ENCODE data around the gene TGFBR1. TPM values are rescaled to one million over a fixed set of nuclear protein-coding genes. Genes with fewer than 3 reads are reported as not detected.

TGFBR1 gene
- total RNA-seq, 1 experiment from 2014 or later: 31.8 TPM

DNA sequence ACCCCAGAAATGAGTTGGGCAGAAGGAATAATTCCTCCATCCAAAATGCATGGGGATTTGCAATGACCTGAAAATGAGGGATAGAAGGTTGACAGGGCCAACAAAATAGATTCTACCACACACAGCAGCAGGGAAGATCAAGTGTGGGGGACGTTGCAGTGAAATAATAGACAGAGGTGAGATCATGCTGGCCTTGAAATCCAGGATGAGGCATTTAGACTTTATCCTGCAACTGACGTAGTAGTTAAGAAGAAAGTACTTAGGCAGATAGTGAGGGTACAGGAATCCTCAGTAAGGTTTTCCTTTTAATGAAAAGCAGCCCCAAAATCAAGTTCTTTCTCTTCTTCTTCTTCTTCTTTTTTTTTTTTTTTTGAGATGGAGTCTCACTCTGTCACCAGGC is 31.6 kb upstream of the TGFBR1 start:
- no peaks in the 10 kb centered on the region for H3K36me3 Mint-ChIP-seq (ENCODE audit: insufficient read depth, unreplicated experiment)
- H3K4me3 ChIP-seq (ENCODE audit: low read depth, low read length): no peak overlapping the region
- no peaks in the 10 kb centered on the region for H3K4me1 ChIP-seq
- intact Hi-C loops (cut with micrococcal nuclease; ENCODE audit: unreplicated experiment): no loop called here
- ChIA-PET POLR2A (no interaction called here), CTCF (no interaction called here)
- H3K27me3 Mint-ChIP-seq (ENCODE audit: insufficient read depth, unreplicated experiment): peaks cover 10% of the 10 kb centered on the region
- H3K4me1 Mint-ChIP-seq (ENCODE audit: low read depth, unreplicated experiment): no peaks in the 10 kb centered on the region
- no peaks in the 10 kb centered on the region for H3K27me3 ChIP-seq (replicated peaks; ENCODE audit: control insufficient read depth, insufficient read depth, low read length)
- TF ChIP-seq, protein P1, sequence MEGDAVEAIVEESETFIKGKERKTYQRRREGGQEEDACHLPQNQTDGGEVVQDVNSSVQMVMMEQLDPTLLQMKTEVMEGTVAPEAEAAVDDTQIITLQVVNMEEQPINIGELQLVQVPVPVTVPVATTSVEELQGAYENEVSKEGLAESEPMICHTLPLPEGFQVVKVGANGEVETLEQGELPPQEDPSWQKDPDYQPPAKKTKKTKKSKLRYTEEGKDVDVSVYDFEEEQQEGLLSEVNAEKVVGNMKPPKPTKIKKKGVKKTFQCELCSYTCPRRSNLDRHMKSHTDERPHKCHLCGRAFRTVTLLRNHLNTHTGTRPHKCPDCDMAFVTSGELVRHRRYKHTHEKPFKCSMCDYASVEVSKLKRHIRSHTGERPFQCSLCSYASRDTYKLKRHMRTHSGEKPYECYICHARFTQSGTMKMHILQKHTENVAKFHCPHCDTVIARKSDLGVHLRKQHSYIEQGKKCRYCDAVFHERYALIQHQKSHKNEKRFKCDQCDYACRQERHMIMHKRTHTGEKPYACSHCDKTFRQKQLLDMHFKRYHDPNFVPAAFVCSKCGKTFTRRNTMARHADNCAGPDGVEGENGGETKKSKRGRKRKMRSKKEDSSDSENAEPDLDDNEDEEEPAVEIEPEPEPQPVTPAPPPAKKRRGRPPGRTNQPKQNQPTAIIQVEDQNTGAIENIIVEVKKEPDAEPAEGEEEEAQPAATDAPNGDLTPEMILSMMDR (IDR thresholded peaks at IDR 0.05; ENCODE audit: insufficient read depth in 1 of 2, low read depth in 1 of 2, low read length in 1 of 2, severe bottlenecking in 1 of 2, unreplicated experiment in 1 of 2): no peak
- no peaks in the 10 kb centered on the region for H3K9me3 ChIP-seq
- H3K4me3 Mint-ChIP-seq (ENCODE audit: unreplicated experiment): no peak overlapping the region
- H3K9me3 Mint-ChIP-seq (ENCODE audit: unreplicated experiment): no peaks in the 10 kb centered on the region
- H3K27ac Mint-ChIP-seq (ENCODE audit: unreplicated experiment): no peak overlapping the region
- no peak for DNase-seq
- H3K36me3 ChIP-seq (ENCODE audit: control insufficient read depth, insufficient read depth, low read length): no peaks in the 10 kb centered on the region
- no TSS peak for BruUV-seq (replicated peaks)

DNA sequence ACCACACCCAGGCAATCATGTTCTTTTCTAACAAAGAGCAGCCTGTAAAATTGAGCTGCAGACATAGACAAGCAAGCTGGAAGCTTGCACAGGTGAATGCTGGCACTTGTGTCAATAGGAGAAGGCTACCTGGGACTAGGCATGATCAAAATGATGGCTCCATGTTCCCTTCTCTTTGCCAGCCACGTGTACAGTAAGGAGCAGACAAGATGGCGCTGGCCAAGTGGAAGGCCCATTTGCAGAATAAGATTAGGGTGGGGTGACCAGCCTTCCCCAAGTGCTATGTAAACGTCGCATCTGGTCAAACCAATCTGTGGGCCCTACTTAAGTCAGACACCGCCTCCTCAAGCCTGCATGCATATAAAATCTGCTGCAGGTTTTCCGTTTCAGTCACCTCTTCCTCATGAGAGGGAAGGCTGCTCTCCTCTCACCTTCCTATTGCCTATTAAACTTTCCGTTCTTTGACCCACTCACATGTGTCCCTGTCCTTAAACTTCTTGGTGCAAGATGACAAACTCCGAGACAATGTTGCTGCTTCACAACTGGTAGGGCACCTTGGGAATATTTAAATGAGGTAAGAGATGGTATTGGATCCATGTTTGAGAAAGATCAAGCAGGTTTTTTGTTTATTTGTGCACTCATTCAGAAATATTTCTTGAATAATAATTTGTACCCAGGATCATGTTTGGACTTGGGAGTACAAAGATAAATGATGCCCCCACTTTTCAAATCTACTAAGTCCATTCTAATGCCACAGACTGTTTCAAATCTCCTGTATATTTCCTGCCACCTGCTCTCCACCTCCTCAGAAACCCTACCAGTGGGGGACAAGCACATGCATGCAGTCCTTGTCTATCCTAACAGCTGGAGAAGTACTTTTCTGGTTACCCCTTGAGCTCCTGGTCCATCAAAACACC is 30.7 kb upstream of the TGFBR1 start:
- H3K9me3 ChIP-seq: no peaks in the 10 kb centered on the region
- POLR2A ChIA-PET: no interaction called here
- no peak overlapping the region for H3K4me3 ChIP-seq (ENCODE audit: low read depth, low read length)
- DNase-seq: no peak
- no peaks in the 10 kb centered on the region for H3K27me3 ChIP-seq (replicated peaks; ENCODE audit: control insufficient read depth, insufficient read depth, low read length)
- Mint-ChIP-seq H3K4me1 (ENCODE audit: low read depth, unreplicated experiment) (no peaks in the 10 kb centered on the region), H3K9me3 (ENCODE audit: unreplicated experiment) (no peaks in the 10 kb centered on the region), H3K27me3 (ENCODE audit: insufficient read depth, unreplicated experiment) (peaks cover 17% of the 10 kb centered on the region), H3K27ac (ENCODE audit: unreplicated experiment) (no peak overlapping the region), H3K4me3 (ENCODE audit: unreplicated experiment) (no peak overlapping the region), H3K36me3 (ENCODE audit: insufficient read depth, unreplicated experiment) (no peaks in the 10 kb centered on the region)
- no peaks in the 10 kb centered on the region for H3K4me1 ChIP-seq
- H3K36me3 ChIP-seq (ENCODE audit: control insufficient read depth, insufficient read depth, low read length): no peaks in the 10 kb centered on the region
- CTCF ChIA-PET: no interaction called here
- BruUV-seq (replicated peaks): no TSS peak
- intact Hi-C loops (cut with micrococcal nuclease; ENCODE audit: unreplicated experiment): no loop called here
- TF ChIP-seq, protein P1 (IDR thresholded peaks at IDR 0.05; ENCODE audit: insufficient read depth in 1 of 2, low read depth in 1 of 2, low read length in 1 of 2, severe bottlenecking in 1 of 2, unreplicated experiment in 1 of 2): no peak

DNA sequence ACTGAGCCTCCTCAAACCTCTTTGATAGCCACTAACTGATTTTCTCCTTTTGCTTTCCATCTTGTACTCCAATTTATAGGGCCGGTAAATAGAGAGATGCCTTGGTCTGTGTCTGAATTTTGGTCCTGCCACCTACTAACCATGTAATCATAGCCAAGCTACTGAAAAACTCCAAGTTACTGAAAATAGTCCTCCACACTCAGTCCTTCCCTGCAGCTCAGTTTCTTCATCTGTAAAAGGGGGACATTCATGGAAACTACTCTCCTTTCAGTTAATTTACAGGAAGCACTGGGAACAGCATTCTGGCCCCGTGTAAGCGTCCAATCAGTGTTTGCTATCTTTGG is 30.0 kb upstream of the TGFBR1 start:
- Histone ChIP-seq H3K9me3 (no peaks in the 10 kb centered on the region), H3K27me3 (replicated peaks; ENCODE audit: control insufficient read depth, insufficient read depth, low read length) (no peaks in the 10 kb centered on the region), H3K36me3 (ENCODE audit: control insufficient read depth, insufficient read depth, low read length) (no peaks in the 10 kb centered on the region), H3K4me3 (ENCODE audit: low read depth, low read length) (no peak overlapping the region), H3K4me1 (no peaks in the 10 kb centered on the region)
- Mint-ChIP-seq H3K27me3 (ENCODE audit: insufficient read depth, unreplicated experiment) (peaks cover 20% of the 10 kb centered on the region), H3K4me1 (ENCODE audit: low read depth, unreplicated experiment) (no peaks in the 10 kb centered on the region), H3K4me3 (ENCODE audit: unreplicated experiment) (no peak overlapping the region), H3K36me3 (ENCODE audit: insufficient read depth, unreplicated experiment) (no peaks in the 10 kb centered on the region), H3K27ac (ENCODE audit: unreplicated experiment) (no peak overlapping the region), H3K9me3 (ENCODE audit: unreplicated experiment) (no peaks in the 10 kb centered on the region)
- intact Hi-C loops (cut with micrococcal nuclease; ENCODE audit: unreplicated experiment): no loop called here
- ChIA-PET POLR2A (no interaction called here), CTCF (no interaction called here)
- BruUV-seq (replicated peaks): no TSS peak
- DNase-seq: no peak
- TF ChIP-seq, protein P1 (IDR thresholded peaks at IDR 0.05; ENCODE audit: insufficient read depth in 1 of 2, low read depth in 1 of 2, low read length in 1 of 2, severe bottlenecking in 1 of 2, unreplicated experiment in 1 of 2): no peak
